ENCODE results near the gene KIF16B.

The KIF16B gene

GRCh38 chr20:16433293-16433580, 140.0 kb downstream of the KIF16B start:
- H3K27ac Mint-ChIP-seq = no peak overlapping the region
- no peak for ATAC-seq
- no peak overlapping the region for H3K4me3 Mint-ChIP-seq
- H3K36me3 Mint-ChIP-seq = peaks cover 39% of the 10 kb centered on the region
- peaks cover 12% of the 10 kb centered on the region for H3K4me1 Mint-ChIP-seq
- no peaks in the 10 kb centered on the region for H3K27me3 Mint-ChIP-seq
- H3K9me3 Mint-ChIP-seq = no peaks in the 10 kb centered on the region

DNA sequence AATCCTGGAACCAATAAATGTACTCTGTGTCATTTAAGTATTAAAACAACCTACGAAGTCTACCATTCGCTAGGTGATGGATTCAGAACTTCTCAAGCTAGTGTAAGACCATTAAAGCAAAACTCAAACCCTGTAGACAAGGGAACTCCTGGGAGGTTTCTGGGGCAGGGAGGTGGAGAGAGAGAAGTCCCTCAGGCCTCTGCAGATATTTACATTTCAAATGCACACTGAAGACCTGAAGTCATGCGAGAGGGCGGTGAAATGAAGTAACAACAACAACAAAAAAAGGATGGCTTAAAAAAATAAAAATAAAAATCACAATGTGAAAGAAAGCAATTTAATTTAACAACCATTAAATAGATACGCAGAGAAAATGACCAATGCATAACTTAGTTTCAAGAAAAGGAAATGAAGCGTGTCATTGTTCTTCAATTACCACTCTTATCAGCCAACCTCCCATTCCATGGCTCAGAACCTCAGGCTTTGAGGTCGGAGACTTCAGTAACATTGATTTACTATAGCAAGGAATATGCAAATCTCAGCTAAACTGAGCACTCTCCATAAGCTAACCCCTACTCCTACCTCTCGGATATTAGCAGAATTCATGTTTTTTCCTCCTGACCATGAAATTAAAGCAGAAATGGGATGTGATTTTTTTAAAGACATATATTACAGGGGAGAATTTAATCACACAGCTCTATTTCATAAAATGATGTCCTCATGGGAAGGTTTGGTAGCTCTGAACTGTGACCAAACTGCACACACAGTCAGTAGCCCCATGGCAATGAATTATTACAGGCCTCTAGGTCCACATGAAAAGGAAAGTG, 140.6 kb downstream of the KIF16B start:
- ATAC-seq = no peak
- Mint-ChIP-seq H3K27me3 (no peaks in the 10 kb centered on the region), H3K4me3 (no peak overlapping the region), H3K9me3 (no peaks in the 10 kb centered on the region), H3K36me3 (peaks cover 45% of the 10 kb centered on the region), H3K4me1 (peaks cover 12% of the 10 kb centered on the region), H3K27ac (no peak overlapping the region)

DNA sequence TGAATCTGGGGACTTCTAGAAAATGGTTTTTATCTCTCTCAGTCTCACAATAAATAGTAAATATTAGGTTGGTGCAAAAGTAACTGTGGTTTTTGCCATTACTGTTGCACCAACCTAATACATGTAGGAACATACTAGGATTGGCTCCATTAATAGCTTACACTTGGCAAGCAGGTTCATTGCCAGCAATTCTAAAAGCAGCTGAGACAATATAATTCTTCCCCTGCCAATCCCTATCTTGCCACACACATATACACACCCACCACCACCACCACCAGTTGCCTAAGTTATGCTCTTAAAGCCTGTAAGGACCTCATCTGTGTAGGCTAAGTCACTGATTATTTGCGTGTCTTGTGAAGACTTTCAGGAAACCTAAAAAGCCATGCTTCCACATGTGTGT, 145.1 kb downstream of the KIF16B start:
- H3K36me3 Mint-ChIP-seq = peaks cover 70% of the 10 kb centered on the region
- H3K9me3 Mint-ChIP-seq = no peaks in the 10 kb centered on the region
- no peak overlapping the region for H3K4me3 Mint-ChIP-seq
- ATAC-seq = no peak
- H3K27me3 Mint-ChIP-seq = no peaks in the 10 kb centered on the region
- no peaks in the 10 kb centered on the region for H3K4me1 Mint-ChIP-seq
- H3K27ac Mint-ChIP-seq = no peak overlapping the region

DNA sequence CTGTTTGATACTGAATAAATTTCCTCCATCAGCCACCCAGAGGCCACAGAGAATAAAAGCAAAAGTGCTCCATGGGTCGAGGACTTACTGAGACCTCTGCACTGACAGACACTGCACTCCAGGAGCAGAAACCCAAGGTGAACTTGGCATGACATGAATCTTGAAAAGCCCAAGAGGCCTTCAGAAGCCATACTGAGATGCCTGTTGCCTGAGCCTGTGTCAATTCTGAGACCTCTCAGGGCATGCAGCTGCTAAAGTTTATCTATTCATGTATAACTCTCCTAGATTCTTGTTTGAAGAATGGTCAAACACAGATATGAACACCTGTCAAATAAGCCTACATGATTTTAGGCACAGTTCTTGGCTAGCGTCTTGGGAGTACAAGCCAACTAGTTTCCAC, 145.7 kb downstream of the KIF16B start:
- Mint-ChIP-seq H3K4me3 (no peak overlapping the region), H3K36me3 (peaks cover 76% of the 10 kb centered on the region)

DNA sequence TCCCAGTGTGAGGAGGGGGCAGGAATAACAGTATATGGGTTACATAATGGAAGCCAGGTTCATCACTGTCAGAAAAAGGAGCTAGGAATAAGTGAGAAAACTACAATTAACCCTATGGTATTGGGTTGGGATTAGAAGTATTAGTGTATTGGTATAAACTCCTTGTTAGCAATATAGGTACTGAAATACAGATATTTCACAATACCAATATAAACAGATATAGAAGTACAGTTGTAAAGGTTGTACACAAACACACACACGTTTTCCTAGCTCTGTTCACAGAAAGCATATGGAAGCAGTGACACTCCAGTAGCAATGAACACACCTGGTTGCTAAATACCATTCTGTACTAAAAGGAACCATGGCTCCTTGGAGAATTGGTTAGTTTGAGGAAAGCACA, 148.5 kb downstream of the KIF16B start:
- Mint-ChIP-seq H3K36me3 (peaks cover 68% of the 10 kb centered on the region), H3K4me1 (no peaks in the 10 kb centered on the region), H3K27ac (no peak overlapping the region), H3K4me3 (no peak overlapping the region), H3K9me3 (no peaks in the 10 kb centered on the region), H3K27me3 (no peaks in the 10 kb centered on the region)
- ATAC-seq = no peak

More for the DNA sequence above, 145.7 kb downstream of the KIF16B start:
- no peak overlapping the region for H3K27ac Mint-ChIP-seq
- no peaks in the 10 kb centered on the region for H3K27me3 Mint-ChIP-seq
- H3K9me3 Mint-ChIP-seq = no peaks in the 10 kb centered on the region
- no peaks in the 10 kb centered on the region for H3K4me1 Mint-ChIP-seq
- ATAC-seq = no peak

- ATAC-seq = no peak
- Mint-ChIP-seq H3K27me3 (no peaks in the 10 kb centered on the region), H3K4me3 (no peak overlapping the region), H3K27ac (no peak overlapping the region), H3K36me3 (peaks cover 69% of the 10 kb centered on the region), H3K9me3 (no peaks in the 10 kb centered on the region), H3K4me1 (no peaks in the 10 kb centered on the region)
These were observed 149.7 kb downstream of the KIF16B start for GRCh38 chr20:16423311-16424212.

GRCh38 chr20:16419138-16419715, 154.0 kb downstream of the KIF16B start:
- Mint-ChIP-seq H3K27ac (no peak overlapping the region), H3K4me1 (no peaks in the 10 kb centered on the region), H3K4me3 (no peak overlapping the region), H3K9me3 (no peaks in the 10 kb centered on the region), H3K36me3 (peaks cover 64% of the 10 kb centered on the region), H3K27me3 (no peaks in the 10 kb centered on the region)
- ATAC-seq = no peak

GRCh38 chr20:16418616-16419015, 154.6 kb downstream of the KIF16B start:
- ATAC-seq = no peak

DNA sequence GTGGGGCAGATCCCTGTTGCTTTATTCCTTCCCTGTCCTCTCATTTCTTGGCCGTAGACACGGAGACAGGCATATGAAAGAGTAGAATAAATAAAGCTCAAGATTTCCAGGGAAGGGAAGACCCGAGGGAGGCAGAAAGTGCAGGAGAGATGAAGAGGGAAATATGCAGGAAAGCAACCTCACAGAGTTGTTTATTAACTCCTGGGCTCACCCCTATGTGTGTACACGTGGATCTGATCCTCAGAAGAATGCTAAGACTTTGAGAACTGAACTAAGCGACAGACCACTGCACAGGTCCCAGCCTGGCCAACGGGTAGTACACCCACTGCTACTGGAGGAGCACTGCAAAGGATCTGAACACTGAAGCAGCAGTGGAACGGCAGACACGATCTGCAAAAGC, 156.2 kb downstream of the KIF16B start:
- H3K4me1 Mint-ChIP-seq = no peaks in the 10 kb centered on the region
- no peak overlapping the region for H3K27ac Mint-ChIP-seq
- H3K27me3 Mint-ChIP-seq = no peaks in the 10 kb centered on the region
- H3K4me3 Mint-ChIP-seq = no peak overlapping the region
- H3K36me3 Mint-ChIP-seq = peaks cover 51% of the 10 kb centered on the region
- no peak for ATAC-seq
- H3K9me3 Mint-ChIP-seq = peaks cover 2% of the 10 kb centered on the region

More at GRCh38 chr20:16418616-16419015, 154.6 kb downstream of the KIF16B start:
- Mint-ChIP-seq H3K36me3 (peaks cover 59% of the 10 kb centered on the region), H3K4me1 (no peaks in the 10 kb centered on the region), H3K27me3 (no peaks in the 10 kb centered on the region), H3K9me3 (no peaks in the 10 kb centered on the region), H3K27ac (no peak overlapping the region), H3K4me3 (no peak overlapping the region)

- H3K9me3 Mint-ChIP-seq = peaks cover 9% of the 10 kb centered on the region
- peaks cover 62% of the 10 kb centered on the region for H3K36me3 Mint-ChIP-seq
- no peak overlapping the region for H3K27ac Mint-ChIP-seq
- H3K4me1 Mint-ChIP-seq = no peaks in the 10 kb centered on the region
- no peak overlapping the region for H3K4me3 Mint-ChIP-seq
- H3K27me3 Mint-ChIP-seq = no peaks in the 10 kb centered on the region
- no peak for ATAC-seq
These were observed 157.9 kb downstream of the KIF16B start for GRCh38 chr20:16415071-16416053.

DNA sequence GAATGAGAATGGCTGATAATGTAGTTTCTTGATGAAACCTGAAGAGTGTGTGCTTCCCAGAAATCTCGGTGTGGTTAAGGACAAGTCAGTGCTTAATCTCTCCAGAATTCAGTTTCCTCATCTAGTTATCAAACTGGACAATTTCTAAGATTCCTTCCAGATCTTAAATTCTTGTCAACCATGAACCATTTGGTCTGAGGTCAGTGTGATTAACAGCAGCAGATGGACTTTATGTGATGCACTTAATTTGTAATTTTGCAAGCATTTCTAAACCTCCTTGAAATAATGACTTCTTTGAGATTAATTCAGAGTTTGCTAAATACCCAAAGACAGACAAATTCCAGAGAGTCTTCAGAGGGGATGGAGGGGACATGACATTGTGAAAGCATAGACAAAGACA, 160.3 kb downstream of the KIF16B start:
- H3K4me1 Mint-ChIP-seq = no peaks in the 10 kb centered on the region
- H3K36me3 Mint-ChIP-seq = peaks cover 61% of the 10 kb centered on the region
- H3K27ac Mint-ChIP-seq = no peak overlapping the region
- ATAC-seq = no peak
- peaks cover 13% of the 10 kb centered on the region for H3K9me3 Mint-ChIP-seq
- H3K4me3 Mint-ChIP-seq = no peak overlapping the region
- no peaks in the 10 kb centered on the region for H3K27me3 Mint-ChIP-seq

GRCh38 chr20:16411361-16411760, 161.9 kb downstream of the KIF16B start:
- Mint-ChIP-seq H3K4me3 (no peak overlapping the region), H3K36me3 (peaks cover 56% of the 10 kb centered on the region), H3K9me3 (peaks cover 13% of the 10 kb centered on the region), H3K4me1 (no peaks in the 10 kb centered on the region), H3K27me3 (no peaks in the 10 kb centered on the region), H3K27ac (no peak overlapping the region)
- ATAC-seq = no peak

- no peak for ATAC-seq
- Mint-ChIP-seq H3K4me1 (no peaks in the 10 kb centered on the region), H3K27me3 (no peaks in the 10 kb centered on the region), H3K9me3 (peaks cover 13% of the 10 kb centered on the region), H3K4me3 (no peak overlapping the region), H3K27ac (no peak overlapping the region), H3K36me3 (peaks cover 58% of the 10 kb centered on the region)
These were observed 162.6 kb downstream of the KIF16B start for GRCh38 chr20:16410626-16411025.

DNA sequence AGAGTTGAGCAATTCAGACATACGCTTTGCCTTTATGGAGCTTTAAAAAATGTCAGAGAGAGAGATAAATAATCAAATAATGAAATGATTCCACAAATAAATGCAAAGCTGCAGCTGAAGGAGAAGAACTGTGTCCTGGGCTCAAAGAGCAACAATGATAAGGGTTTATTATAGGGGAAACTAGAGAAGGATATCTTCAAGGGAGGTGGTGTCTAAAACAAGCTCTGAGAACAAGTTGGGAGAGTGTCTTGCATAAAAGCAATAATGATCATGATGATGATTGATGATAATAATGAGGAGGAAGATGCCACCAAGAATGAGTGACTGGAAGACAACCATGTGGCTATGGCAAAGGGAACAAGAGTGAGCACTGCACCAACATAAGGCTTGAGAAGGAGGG, 164.3 kb downstream of the KIF16B start:
- H3K9me3 Mint-ChIP-seq = peaks cover 13% of the 10 kb centered on the region
- no peak for ATAC-seq

More for the DNA sequence above, 164.3 kb downstream of the KIF16B start:
- no peaks in the 10 kb centered on the region for H3K27me3 Mint-ChIP-seq
- H3K27ac Mint-ChIP-seq = no peak overlapping the region
- H3K4me3 Mint-ChIP-seq = no peak overlapping the region
- no peaks in the 10 kb centered on the region for H3K4me1 Mint-ChIP-seq
- H3K36me3 Mint-ChIP-seq = peaks cover 57% of the 10 kb centered on the region

Measured in stimulated activated memory B cell treated with anti-CD40 and anti-IgM and Interleukin-4, amounts not matched to agents 10 μg/mL and 1 μg/mL and 100 μg/mL, for 72 hours (primary cell).